Peyer's patch (tissue), 4 donors: ENCODE results near the gene RNU6-1. TPM values are rescaled to one million over a fixed set of nuclear protein-coding genes. Genes with fewer than 3 reads are reported as not detected.
A peak's percentile ranks its signal among the peaks of the same experiment; 100 is the strongest.

Source experiments
- DNase-seq, 3 donors: peaks; one replicate each; pipeline ENCODE4 v3.0.0-alpha.2; 2017 to 2019
- H3K27ac ChIP-seq, 4 donors: fragments of 200-600 bp; sonication (generic); one replicate each; pipeline ENCODE4 v1.5.1; 2016 to 2019
- H3K27me3 ChIP-seq, 2 donors: fragments of 200-600 bp; sonication (generic); one replicate each; pipeline ENCODE4 v1.5.1; 2019
- H3K36me3 ChIP-seq, 3 donors: fragments of 200-600 bp; sonication (generic); one replicate each; pipeline ENCODE4 v1.5.1; 2016 to 2019
- H3K4me1 ChIP-seq, 4 donors: fragments of 200-600 bp; sonication (generic); one replicate each; pipeline ENCODE4 v1.5.1; 2016 to 2019
- H3K4me3 ChIP-seq, 4 donors: fragments of 200-600 bp; sonication (generic); 1 replicate in 3 of 4; 2 replicates in 1 of 4; pipeline ENCODE4 v1.5.1; 2016 to 2019; ENCODE audit warnings: mild to moderate bottlenecking in 1 of 4
- H3K9me3 ChIP-seq, 4 donors: fragments of 200-600 bp; sonication (generic); one replicate each; pipeline ENCODE4 v1.5.1; 2016 to 2019; ENCODE audit warnings: mild to moderate bottlenecking in 1 of 4
- POLR2A ChIP-seq, 2 donors: fragments of 450-650 bp; IDR thresholded peaks; one replicate each; pipeline ENCODE4 v1.5.1; 2017; ENCODE audit warnings: antibody characterized with exemption in 2 of 2, mild to moderate bottlenecking in 2 of 2, moderate library complexity in 2 of 2
- total RNA-seq, 4 donors: library from RNA; depleted of rRNA; stranded (reverse); fragments of >200 nt; gene quantifications; one replicate each; pipeline ENCODE4 v1.1.0, GENCODE V29; 2016
- TF ChIP-seq, protein P1 (sequence below), 6 experiments: fragments of 450-650 bp in 4 of 6; fragments of 200-600 bp in 2 of 6; sonication (generic) in 1 of 6; IDR thresholded peaks; one replicate each; pipeline ENCODE4 v1.5.1; 2017 to 2019; ENCODE audit warnings: antibody characterized with exemption in 6 of 6, mild to moderate bottlenecking in 3 of 6, moderate library complexity in 1 of 6

RNU6-1 gene
- total RNA-seq, 4 donors from 2014 or later = not detected

DNA sequence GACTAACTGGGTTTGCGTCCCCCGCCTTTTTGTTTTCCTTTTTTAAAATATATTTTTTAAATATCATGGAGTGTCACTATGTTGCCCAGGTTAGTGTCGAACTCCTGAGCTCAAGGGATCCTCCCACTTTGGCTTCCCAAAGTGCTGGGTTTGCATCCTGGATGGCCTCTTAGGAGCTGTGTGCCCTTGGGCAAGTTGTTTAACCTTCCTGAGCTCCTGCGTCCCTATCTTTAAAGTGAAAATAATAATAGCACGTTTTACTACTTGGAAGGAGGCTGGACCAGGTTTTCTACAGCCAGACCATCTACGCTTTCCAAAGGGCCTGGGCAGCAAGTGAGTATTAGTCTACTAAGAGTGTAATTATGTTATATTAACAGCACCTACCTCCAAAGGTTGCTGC lies 44.2 kb upstream of the RNU6-1 start:
- Histone ChIP-seq H3K4me1 (peaks cover 0 to 23% (median 0%) of the 10 kb centered on the region in 4 donors), H3K27ac (peak overlapping the region; percentile 55 to 95 (median 80)), H3K36me3 (no peaks in the 10 kb centered on the region), H3K9me3 (no peaks in the 10 kb centered on the region), H3K4me3 (peak overlapping the region in 2 of 4 donors; percentile 46 to 60), H3K27me3 (no peaks in the 10 kb centered on the region)
- TF ChIP-seq, protein P1, sequence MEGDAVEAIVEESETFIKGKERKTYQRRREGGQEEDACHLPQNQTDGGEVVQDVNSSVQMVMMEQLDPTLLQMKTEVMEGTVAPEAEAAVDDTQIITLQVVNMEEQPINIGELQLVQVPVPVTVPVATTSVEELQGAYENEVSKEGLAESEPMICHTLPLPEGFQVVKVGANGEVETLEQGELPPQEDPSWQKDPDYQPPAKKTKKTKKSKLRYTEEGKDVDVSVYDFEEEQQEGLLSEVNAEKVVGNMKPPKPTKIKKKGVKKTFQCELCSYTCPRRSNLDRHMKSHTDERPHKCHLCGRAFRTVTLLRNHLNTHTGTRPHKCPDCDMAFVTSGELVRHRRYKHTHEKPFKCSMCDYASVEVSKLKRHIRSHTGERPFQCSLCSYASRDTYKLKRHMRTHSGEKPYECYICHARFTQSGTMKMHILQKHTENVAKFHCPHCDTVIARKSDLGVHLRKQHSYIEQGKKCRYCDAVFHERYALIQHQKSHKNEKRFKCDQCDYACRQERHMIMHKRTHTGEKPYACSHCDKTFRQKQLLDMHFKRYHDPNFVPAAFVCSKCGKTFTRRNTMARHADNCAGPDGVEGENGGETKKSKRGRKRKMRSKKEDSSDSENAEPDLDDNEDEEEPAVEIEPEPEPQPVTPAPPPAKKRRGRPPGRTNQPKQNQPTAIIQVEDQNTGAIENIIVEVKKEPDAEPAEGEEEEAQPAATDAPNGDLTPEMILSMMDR (IDR thresholded peaks at IDR 0.05) = no peak
- TF ChIP-seq POLR2A (IDR thresholded peaks at IDR 0.05) = no peak
- DNase-seq = no peak

DNA sequence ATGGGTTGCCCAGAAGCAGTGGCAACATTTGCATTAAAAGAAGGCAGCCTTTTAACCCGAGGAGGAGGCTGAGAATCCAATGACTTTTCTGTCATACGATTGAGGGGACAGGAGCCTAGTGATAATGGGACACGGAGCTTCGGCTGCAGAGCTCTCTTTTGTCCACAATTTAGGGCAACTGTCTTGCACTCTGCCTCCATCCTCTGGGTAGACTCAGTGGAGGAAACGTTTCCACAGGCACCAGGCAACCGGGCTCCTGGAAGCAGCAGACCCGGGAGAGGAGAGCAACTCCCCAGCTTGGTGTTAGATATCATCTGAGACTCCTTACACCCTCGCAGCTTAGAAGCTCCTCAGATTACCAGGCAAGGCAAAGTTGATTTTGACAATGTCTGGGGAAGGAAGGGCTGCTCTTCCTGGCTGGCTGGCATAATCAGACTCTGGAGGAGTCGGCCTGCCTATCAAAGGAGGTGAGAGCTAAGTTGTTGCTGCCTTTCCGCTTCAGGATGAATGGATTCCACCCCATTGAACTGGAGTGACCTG lies 43.5 kb upstream of the RNU6-1 start:
- H3K36me3 ChIP-seq = no peaks in the 10 kb centered on the region
- no peaks in the 10 kb centered on the region for H3K27me3 ChIP-seq
- peak overlapping the region in 1 of 4 donors; percentile 95 for H3K27ac ChIP-seq
- peaks cover 0 to 23% (median 0%) of the 10 kb centered on the region in 4 donors for H3K4me1 ChIP-seq
- DNase-seq = no peak
- H3K4me3 ChIP-seq = no peak overlapping the region
- H3K9me3 ChIP-seq = no peaks in the 10 kb centered on the region
- TF ChIP-seq, protein P1 (IDR thresholded peaks at IDR 0.05) = no peak
- no peak for TF ChIP-seq POLR2A (IDR thresholded peaks at IDR 0.05)

DNA sequence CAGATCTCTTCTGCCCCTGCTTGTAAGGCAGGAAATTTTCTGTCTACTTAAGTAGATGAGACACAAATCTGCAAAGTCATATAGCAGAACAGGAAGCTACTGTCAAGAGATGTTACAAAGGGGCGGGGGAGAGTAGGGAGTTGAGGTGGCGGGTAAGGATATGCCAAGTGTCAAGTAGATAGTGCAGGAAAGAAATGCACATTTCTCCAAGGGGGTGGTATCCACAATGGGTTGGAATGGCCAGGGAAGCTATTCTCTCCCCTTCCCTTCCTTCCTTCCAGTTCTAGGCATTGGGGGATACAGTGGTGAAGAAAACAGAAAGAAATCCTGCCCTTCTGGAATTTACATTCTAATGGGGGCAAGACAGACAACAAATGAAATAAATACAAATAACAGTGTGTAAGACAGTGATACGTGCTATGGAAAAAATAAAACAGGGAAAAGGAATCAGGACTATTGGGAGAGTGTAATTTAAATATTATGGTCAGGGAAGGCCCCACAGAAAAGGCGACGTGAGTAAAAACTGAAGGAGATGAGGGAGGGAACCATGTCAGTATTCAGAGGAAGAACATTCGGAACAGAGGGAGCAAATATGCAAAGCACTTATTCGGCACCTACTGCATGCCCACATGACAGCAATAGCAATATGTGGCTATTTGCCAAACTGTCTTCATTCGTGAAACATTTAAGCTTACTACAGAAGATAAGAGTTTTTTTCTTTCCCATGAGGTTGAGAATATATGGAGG lies 42.8 kb upstream of the RNU6-1 start:
- TF ChIP-seq POLR2A (IDR thresholded peaks at IDR 0.05) = no peak
- TF ChIP-seq, protein P1 (IDR thresholded peaks at IDR 0.05) = no peak
- no peak for DNase-seq
- no peak overlapping the region for H3K27ac ChIP-seq

DNA sequence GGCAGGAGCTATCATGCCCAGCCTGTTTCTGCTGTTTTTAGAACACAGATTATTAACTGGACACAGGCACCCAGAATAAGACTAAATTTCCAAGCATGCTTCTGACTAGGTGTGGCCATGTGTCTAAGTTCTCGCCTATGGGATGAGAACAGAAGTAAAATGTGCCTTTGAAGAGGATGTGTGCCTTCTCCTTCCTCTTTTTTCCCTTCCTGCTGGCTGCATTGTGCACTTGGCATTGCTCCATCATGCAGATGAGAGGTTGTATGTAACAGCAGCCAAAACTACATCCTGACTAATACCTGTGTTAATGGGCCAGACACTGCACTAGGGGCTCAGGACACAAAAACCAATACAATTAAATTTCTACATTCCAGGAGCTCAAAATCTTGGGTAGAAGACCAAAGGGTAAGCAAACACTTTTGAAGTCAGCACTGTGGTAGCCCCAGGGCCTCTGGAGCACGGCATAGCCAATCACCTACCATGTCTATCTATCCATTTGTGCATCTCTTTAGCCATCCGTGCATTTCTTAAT lies 40.9 kb upstream of the RNU6-1 start:
- no peaks in the 10 kb centered on the region for H3K27me3 ChIP-seq
- DNase-seq = no peak
- no peak overlapping the region for H3K27ac ChIP-seq
- no peak overlapping the region for H3K4me3 ChIP-seq
- peaks cover 0 to 22% (median 0%) of the 10 kb centered on the region in 4 donors for H3K4me1 ChIP-seq
- H3K36me3 ChIP-seq = no peaks in the 10 kb centered on the region
- no peak for TF ChIP-seq POLR2A (IDR thresholded peaks at IDR 0.05)
- TF ChIP-seq, protein P1 (IDR thresholded peaks at IDR 0.05) = no peak
- no peaks in the 10 kb centered on the region for H3K9me3 ChIP-seq

More for the DNA sequence above, 42.8 kb upstream of the RNU6-1 start:
- H3K9me3 ChIP-seq = no peaks in the 10 kb centered on the region
- no peak overlapping the region for H3K4me3 ChIP-seq
- no peaks in the 10 kb centered on the region for H3K27me3 ChIP-seq
- H3K36me3 ChIP-seq = no peaks in the 10 kb centered on the region
- H3K4me1 ChIP-seq = peaks cover 0 to 23% (median 0%) of the 10 kb centered on the region in 4 donors

DNA sequence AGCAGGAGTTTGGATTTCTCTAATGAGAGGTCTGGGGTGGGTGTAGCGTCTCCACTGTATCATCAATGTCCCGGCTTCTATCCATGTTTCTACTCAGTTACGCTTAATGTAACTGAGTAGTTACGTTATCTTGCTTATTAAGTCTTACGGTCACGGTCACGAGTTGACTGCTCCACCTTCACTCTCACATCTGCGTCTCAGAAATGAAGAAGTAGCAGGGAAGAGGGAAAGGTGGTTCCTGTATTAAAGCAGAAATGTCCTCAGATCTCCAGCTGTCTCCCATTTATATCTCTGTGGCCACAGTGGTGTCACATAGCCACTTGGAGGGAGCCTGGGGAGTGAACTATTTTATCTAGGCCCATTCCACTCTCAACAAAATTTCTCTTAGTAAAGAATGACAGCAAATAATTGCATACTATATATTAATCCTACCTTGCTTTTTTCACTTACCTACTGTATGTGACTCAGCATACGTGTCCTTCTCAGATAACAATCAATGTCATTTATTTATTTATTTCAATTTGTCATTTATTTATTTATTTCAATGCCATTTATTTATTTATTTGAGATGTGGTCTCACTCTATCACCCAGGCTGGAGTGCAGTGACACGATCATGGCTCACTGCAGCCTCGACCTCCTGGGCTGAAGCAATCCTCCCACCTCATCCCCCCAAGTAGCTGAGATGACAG lies 39.7 kb upstream of the RNU6-1 start:
- Histone ChIP-seq H3K27ac (no peak overlapping the region), H3K27me3 (no peaks in the 10 kb centered on the region), H3K36me3 (no peaks in the 10 kb centered on the region), H3K9me3 (no peaks in the 10 kb centered on the region), H3K4me1 (peaks cover 0 to 16% (median 0%) of the 10 kb centered on the region in 4 donors), H3K4me3 (no peak overlapping the region)
- DNase-seq = no peak
- TF ChIP-seq, protein P1 (IDR thresholded peaks at IDR 0.05) = no peak
- no peak for TF ChIP-seq POLR2A (IDR thresholded peaks at IDR 0.05)
